K562 (cell line): Measurements from ENCODE around the gene OPRD1. TPM values are rescaled to one million over a fixed set of nuclear protein-coding genes. Genes with fewer than 3 reads are reported as not detected.
A peak's percentile ranks its signal among the peaks of the same experiment; 100 is the strongest.

Source experiments
- BCOR ChIP-seq: fragments of 450-650 bp; IDR thresholded peaks from 2 replicates; pipeline ENCODE4 v1.6.1; 2016
- CBX3 ChIP-seq, 2 experiments: IDR thresholded peaks; 1 replicate in 1 of 2; 2 replicates in 1 of 2; pipeline ENCODE4 v1.6.1; 2012; ENCODE audit warnings: inconsistent platforms in 2 of 2, low read length in 2 of 2, borderline replicate concordance in 1 of 2, control low read depth in 1 of 2
- EP300 ChIP-seq: IDR thresholded peaks from 2 replicates; pipeline ENCODE4 v1.6.1; 2012; ENCODE audit warnings: low read length, improper control_type of control experiment
- EZH2 ChIP-seq: IDR thresholded peaks from 2 replicates; pipeline ENCODE4 v1.6.1; 2012; ENCODE audit warnings: low read depth, mild to moderate bottlenecking, inconsistent platforms, low read length, borderline replicate concordance
- HIVEP1 ChIP-seq: fragments of 250-450 bp; sonication (Bioruptor Pico); IDR thresholded peaks from 2 replicates; pipeline ENCODE4 v1.4.0; 2020; ENCODE audit warnings: mild to moderate bottlenecking
- JUNB ChIP-seq: fragments of 450-650 bp; formaldehyde crosslinking; conservative IDR thresholded peaks from 2 replicates; pipeline ENCODE4 v1.4.0; 2020; ENCODE audit warnings: mild to moderate bottlenecking
- KDM1A ChIP-seq, 2 experiments: fragments of 450-650 bp; IDR thresholded peaks; 2 replicates each; pipeline ENCODE4 v1.6.1; 2016; ENCODE audit warnings: mild to moderate bottlenecking in 2 of 2
- MAFG ChIP-seq: fragments of 450-650 bp; conservative IDR thresholded peaks from 2 replicates; pipeline ENCODE4 v1.6.1; 2016; ENCODE audit warnings: missing genetic modification characterization, missing compliant biosample characterization
- MBD2 ChIP-seq: sonication (generic); IDR thresholded peaks from 2 replicates; pipeline ENCODE4 v1.6.1; 2016; ENCODE audit warnings: low read depth, borderline replicate concordance
- NCOR1 ChIP-seq: fragments of 450-650 bp; IDR thresholded peaks from 2 replicates; pipeline ENCODE4 v1.6.1; 2016; ENCODE audit warnings: mild to moderate bottlenecking, moderate library complexity
- NFYB ChIP-seq: IDR thresholded peaks from 2 replicates; pipeline ENCODE4 v1.6.1; 2011; ENCODE audit warnings: mild to moderate bottlenecking, moderate library complexity; ENCODE audit not compliant: insufficient read length; ENCODE audit errors: extremely low read depth
- PHF21A ChIP-seq: fragments of 450-650 bp; IDR thresholded peaks from 2 replicates; pipeline ENCODE4 v1.6.1; 2017; ENCODE audit warnings: low read depth, borderline replicate concordance
- POU5F1 ChIP-seq: fragments of 150-350 bp; IDR thresholded peaks from 2 replicates; pipeline ENCODE4 v1.6.1; 2014; ENCODE audit warnings: borderline replicate concordance, low read length, low read depth, mild to moderate bottlenecking; ENCODE audit not compliant: partially characterized antibody
- RCOR1 ChIP-seq, 2 experiments: IDR thresholded peaks; 2 replicates each; pipeline ENCODE4 v1.6.1; 2012; ENCODE audit warnings: low read depth in 2 of 2, low read length in 2 of 2, borderline replicate concordance in 1 of 2, improper control_type of control experiment in 1 of 2
- RFX5 ChIP-seq: IDR thresholded peaks from 2 replicates; pipeline ENCODE4 v1.6.1; 2011; ENCODE audit warnings: low read depth, mild to moderate bottlenecking, improper control_type of control experiment, low read length
- SMC3 ChIP-seq: conservative IDR thresholded peaks from 2 replicates; pipeline ENCODE4 v1.6.1; 2011; ENCODE audit warnings: low read depth, low read length, improper control_type of control experiment; ENCODE audit not compliant: insufficient read depth
- SNRNP70 ChIP-seq: fragments of 200-400 bp; formaldehyde crosslinking; optimal IDR thresholded peaks from 2 replicates; pipeline ENCODE3; 2017; ENCODE audit warnings: low read depth, low read length
- SP1 ChIP-seq: sonication (generic); formaldehyde crosslinking; IDR thresholded peaks from 2 replicates; pipeline ENCODE4 v1.8.1; 2022; ENCODE audit warnings: mild to moderate bottlenecking, missing genetic modification reagents
- TAF15 ChIP-seq: fragments of 200-400 bp; formaldehyde crosslinking; IDR thresholded peaks from 2 replicates; pipeline ENCODE4 v1.6.1; 2017; ENCODE audit warnings: mild to moderate bottlenecking, low read depth, low read length, moderate library complexity
- TEAD4 ChIP-seq, 2 experiments: sonication (generic) in 1 of 2; formaldehyde crosslinking in 1 of 2; IDR thresholded peaks; 2 replicates each; pipeline versions ENCODE4 v1.6.1 to v1.8.0; 2012 to 2022; ENCODE audit warnings: borderline replicate concordance in 1 of 2, inconsistent platforms in 1 of 2, low read length in 1 of 2, mild to moderate bottlenecking in 1 of 2, missing genetic modification reagents in 1 of 2
- THAP12 ChIP-seq: fragments of 250-450 bp; sonication (Bioruptor Pico); IDR thresholded peaks from 2 replicates; pipeline ENCODE4 v1.9.0; 2021; ENCODE audit warnings: mild to moderate bottlenecking, inconsistent platforms
- THRB ChIP-seq: fragments of 450-650 bp; formaldehyde crosslinking; conservative IDR thresholded peaks from 2 replicates; pipeline ENCODE4 v1.4.0; 2022; ENCODE audit warnings: mild to moderate bottlenecking, missing genetic modification characterization
- ZNF124 ChIP-seq: sonication (generic); formaldehyde crosslinking; IDR thresholded peaks from 2 replicates; pipeline ENCODE4 v1.8.1; 2022; ENCODE audit warnings: missing genetic modification reagents
- ZNF561 ChIP-seq: fragments of 450-650 bp; formaldehyde crosslinking; conservative IDR thresholded peaks from 2 replicates; pipeline ENCODE4 v1.4.0; 2020; ENCODE audit warnings: mild to moderate bottlenecking, moderate library complexity
- ZNF699 ChIP-seq: fragments of 250-450 bp; sonication (Bioruptor Pico); IDR thresholded peaks from 2 replicates; pipeline ENCODE4 v1.8.0; 2021; ENCODE audit warnings: mild to moderate bottlenecking, moderate library complexity; ENCODE audit not compliant: insufficient replicate concordance
- polyA plus RNA-seq, 8 experiments: library from polyadenylated mRNA; depleted of rRNA in 4 of 8; stranded (reverse) in 5 of 8; unstranded in 3 of 8; fragments of >200 nt; fragmentation: Nextera tagmentation in 2 of 8; fragmentation: Illumina TruSeq in 1 of 8; extraction: Ambion mirVana in 2 of 8; extraction: Trizol in 1 of 8; gene quantifications; 2 replicates each; pipeline versions ENCODE4 v1.2.1 to v1.2.3, GENCODE V29; 2011 to 2014; ENCODE audit warnings: inconsistent platforms in 1 of 8, missing spikeins in 1 of 8
- total RNA-seq, 7 experiments: library from RNA; depleted of rRNA in 6 of 7; stranded (reverse); fragments of >200 nt in 6 of 7; fragmentation: Illumina TruSeq in 2 of 7; extraction: Trizol in 2 of 7; gene quantifications; 2 replicates each; pipeline versions ENCODE4 v1.2.1 to v1.2.3, GENCODE V29; 2011 to 2021; ENCODE audit warnings: low replicate concordance in 1 of 7
- TF ChIP-seq, protein P1 (sequence below): fragments of 250-450 bp; sonication (Bioruptor Pico); IDR thresholded peaks from 2 replicates; pipeline ENCODE4 v1.4.0; 2020; ENCODE audit warnings: mild to moderate bottlenecking

OPRD1 gene
- total and polyA plus RNA-seq, 9 of the 15 experiments (the other 6 are each of a cell fraction or from before 2014, with no cell fraction given), result under 0.01 to 0.03 (median under 0.01) TPM; not detected in 6

GRCh38 chr1:28883242-28883616 lies 71.3 kb downstream of the OPRD1 start (continued):
- TF ChIP-seq SMC3, result no peak
- TF ChIP-seq HIVEP1 (CRISPR knock-in tag), result 0 out of 2 replicates have a peak, but pooled peaks have one; percentile 57
- no peak for TF ChIP-seq NCOR1
- TF ChIP-seq, protein P1, sequence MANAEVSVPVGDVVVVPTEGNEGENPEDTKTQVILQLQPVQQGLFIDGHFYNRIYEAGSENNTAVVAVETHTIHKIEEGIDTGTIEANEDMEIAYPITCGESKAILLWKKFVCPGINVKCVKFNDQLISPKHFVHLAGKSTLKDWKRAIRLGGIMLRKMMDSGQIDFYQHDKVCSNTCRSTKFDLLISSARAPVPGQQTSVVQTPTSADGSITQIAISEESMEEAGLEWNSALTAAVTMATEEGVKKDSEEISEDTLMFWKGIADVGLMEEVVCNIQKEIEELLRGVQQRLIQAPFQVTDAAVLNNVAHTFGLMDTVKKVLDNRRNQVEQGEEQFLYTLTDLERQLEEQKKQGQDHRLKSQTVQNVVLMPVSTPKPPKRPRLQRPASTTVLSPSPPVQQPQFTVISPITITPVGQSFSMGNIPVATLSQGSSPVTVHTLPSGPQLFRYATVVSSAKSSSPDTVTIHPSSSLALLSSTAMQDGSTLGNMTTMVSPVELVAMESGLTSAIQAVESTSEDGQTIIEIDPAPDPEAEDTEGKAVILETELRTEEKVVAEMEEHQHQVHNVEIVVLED, result peak; percentile 10; the same call in 1 of the 2 replicates
- TF ChIP-seq THRB (CRISPR knock-in tag), result 0 out of 2 replicates have a peak, but pooled peaks have one; percentile 38
- no peak for TF ChIP-seq CBX3 (IDR thresholded peaks at IDR 0.05; ENCODE audit: borderline replicate concordance in 1 of 2, low read length in 2 of 2)
- peak; percentile 78 to 93 for TF ChIP-seq KDM1A (IDR thresholded peaks at IDR 0.05)
- no peak for TF ChIP-seq THAP12 (CRISPR knock-in tag)
- no peak for TF ChIP-seq SNRNP70
- TF ChIP-seq ZNF561, result 0 out of 2 replicates have a peak, but pooled peaks have one; percentile 43
- no peak for TF ChIP-seq POU5F1
- TF ChIP-seq MBD2, result no peak
- TF ChIP-seq TAF15, result no peak
- peak; percentile 13 for TF ChIP-seq EP300
- TF ChIP-seq TEAD4 (IDR thresholded peaks at IDR 0.05; ENCODE audit: low read length), result no peak
- TF ChIP-seq TEAD4 (CRISPR knock-in tag; IDR thresholded peaks at IDR 0.05; ENCODE audit: borderline replicate concordance), result no peak
- no peak for TF ChIP-seq SP1 (CRISPR knock-in tag)
- TF ChIP-seq ZNF124, result no peak
- peak; percentile 35 to 92; a peak in 3 of 4 replicates for TF ChIP-seq RCOR1 (IDR thresholded peaks at IDR 0.05; ENCODE audit: borderline replicate concordance in 1 of 2, low read depth in 2 of 2, low read length in 2 of 2)
- peak; percentile 100 for TF ChIP-seq BCOR
- TF ChIP-seq JUNB (CRISPR knock-in tag), result no peak
- TF ChIP-seq PHF21A, result no peak
- no peak for TF ChIP-seq NFYB
- no peak for TF ChIP-seq EZH2
- TF ChIP-seq MAFG (tag), result no peak
- no peak for TF ChIP-seq ZNF699 (CRISPR knock-in tag)
- TF ChIP-seq RFX5, result no peak
